OCI-LY1 (cell line): ENCODE data around the gene MYBPC3.
"Not testable (repeated sequence)": the region's sequence is repeated elsewhere in the genome, so short reads cannot be mapped to it uniquely, and the experiment has no call there.

Experiments used
- EZH2 ChIP-seq: fragments of 200-600 bp; sonication (generic), shearing (Covaris generic); IDR thresholded peaks from 2 replicates; pipeline ENCODE4 v1.8.0; 2017; ENCODE audit warnings: borderline replicate concordance, mixed run types, mild to moderate bottlenecking, antibody characterized with exemption, low read length, moderate library complexity, mixed read lengths
- TF ChIP-seq, protein P1 (sequence below): fragments of 200-600 bp; sonication (generic), shearing (Covaris generic); IDR thresholded peaks from 2 replicates; pipeline ENCODE4 v1.5.1; 2017; ENCODE audit warnings: mild to moderate bottlenecking, antibody characterized with exemption, low read length, moderate library complexity, mixed read lengths

DNA sequence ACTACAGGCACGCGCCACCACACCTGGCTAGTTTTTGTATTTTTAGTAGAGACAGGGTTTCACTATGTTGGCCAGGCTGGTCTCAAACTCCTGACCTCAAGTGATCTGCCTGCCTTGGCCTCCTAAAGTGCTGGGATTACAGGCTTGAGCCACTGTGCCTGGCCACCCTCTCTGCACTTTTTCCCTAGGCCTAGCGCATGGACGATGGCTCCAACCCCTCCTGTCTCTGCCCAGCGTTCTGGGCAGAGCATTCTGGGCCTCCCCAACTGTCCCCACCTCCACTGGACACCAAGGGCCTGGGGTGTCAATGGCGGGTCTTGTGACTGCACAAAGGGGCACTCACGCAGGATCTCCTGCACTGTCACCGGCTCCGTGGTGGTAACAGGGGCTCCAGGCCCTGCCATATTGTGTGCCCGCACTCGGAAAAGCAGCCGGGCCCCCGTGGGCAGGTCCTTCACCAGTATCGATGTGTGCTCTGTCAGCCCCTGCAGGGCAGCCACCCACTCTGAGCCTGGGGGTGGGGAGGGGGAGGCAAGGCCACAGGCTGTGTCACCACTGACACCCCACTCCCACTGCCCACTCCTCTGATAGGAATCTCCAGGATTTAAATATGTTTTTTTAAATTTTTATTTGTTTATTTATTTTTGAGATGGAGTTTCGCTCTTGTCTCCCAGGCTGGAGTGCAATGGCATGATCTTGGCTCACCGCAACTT is 17.6 kb downstream of the MYBPC3 start:
- not testable (repeated sequence) for TF ChIP-seq EZH2
- TF ChIP-seq, protein P1, sequence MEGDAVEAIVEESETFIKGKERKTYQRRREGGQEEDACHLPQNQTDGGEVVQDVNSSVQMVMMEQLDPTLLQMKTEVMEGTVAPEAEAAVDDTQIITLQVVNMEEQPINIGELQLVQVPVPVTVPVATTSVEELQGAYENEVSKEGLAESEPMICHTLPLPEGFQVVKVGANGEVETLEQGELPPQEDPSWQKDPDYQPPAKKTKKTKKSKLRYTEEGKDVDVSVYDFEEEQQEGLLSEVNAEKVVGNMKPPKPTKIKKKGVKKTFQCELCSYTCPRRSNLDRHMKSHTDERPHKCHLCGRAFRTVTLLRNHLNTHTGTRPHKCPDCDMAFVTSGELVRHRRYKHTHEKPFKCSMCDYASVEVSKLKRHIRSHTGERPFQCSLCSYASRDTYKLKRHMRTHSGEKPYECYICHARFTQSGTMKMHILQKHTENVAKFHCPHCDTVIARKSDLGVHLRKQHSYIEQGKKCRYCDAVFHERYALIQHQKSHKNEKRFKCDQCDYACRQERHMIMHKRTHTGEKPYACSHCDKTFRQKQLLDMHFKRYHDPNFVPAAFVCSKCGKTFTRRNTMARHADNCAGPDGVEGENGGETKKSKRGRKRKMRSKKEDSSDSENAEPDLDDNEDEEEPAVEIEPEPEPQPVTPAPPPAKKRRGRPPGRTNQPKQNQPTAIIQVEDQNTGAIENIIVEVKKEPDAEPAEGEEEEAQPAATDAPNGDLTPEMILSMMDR = not testable (repeated sequence)
